Bronchial epithelial cell (primary cell): ENCODE measurements around the gene PLPP1. TPM values are rescaled to one million over a fixed set of nuclear protein-coding genes. Genes with fewer than 3 reads are reported as not detected.
A peak's percentile ranks its signal among the peaks of the same experiment; 100 is the strongest.

Source experiments
- DNase-seq: peaks from one replicate; pipeline ENCODE4 v3.0.0-alpha.2; 2010; ENCODE audit warnings: low read depth
- FAIRE-seq: peaks from 2 replicates; lab custom pipeline; 2011; peaks lifted over from hg19 to GRCh38; lab: Jason Lieb, UNC
- H3K27me3 ChIP-seq: 2 replicates; pipeline ENCODE4 v1.5.1; 2011; ENCODE audit warnings: low read length; ENCODE audit not compliant: control insufficient read depth, insufficient read depth
- H3K36me3 ChIP-seq: 2 replicates; pipeline ENCODE4 v1.5.1; 2011; ENCODE audit warnings: low read length; ENCODE audit not compliant: control insufficient read depth, insufficient read depth
- H3K4me3 ChIP-seq: 2 replicates; pipeline ENCODE4 v1.5.1; 2011; ENCODE audit warnings: mild to moderate bottlenecking, low read depth, low read length, control low read depth
- CTCF ChIP-seq: IDR thresholded peaks from 2 replicates; pipeline ENCODE4 v1.5.1; 2011; ENCODE audit warnings: mild to moderate bottlenecking, moderate library complexity, low read length, control low read depth, inconsistent platforms; ENCODE audit not compliant: insufficient read depth, severe bottlenecking
- total RNA-seq: library from RNA; depleted of rRNA; stranded (reverse); fragments of >200 nt; gene quantifications from 2 replicates; pipeline ENCODE4 v1.2.1, GENCODE V29; 2014

Gene PLPP1
- total RNA-seq, 1 donor from 2014 or later: 17.6 TPM

- Histone ChIP-seq H3K27me3 (no peaks in the 10 kb centered on the region), H3K36me3 (no peaks in the 10 kb centered on the region), H3K4me3 (no peak overlapping the region)
- no peak for TF ChIP-seq CTCF
- FAIRE-seq (no peak), DNase-seq (no peak)
These were observed 35.3 kb upstream of the PLPP1 start for GRCh38 chr5:55570026-55570425.

- Histone ChIP-seq H3K27me3 (no peaks in the 10 kb centered on the region), H3K36me3 (no peaks in the 10 kb centered on the region), H3K4me3 (no peak overlapping the region)
- TF ChIP-seq CTCF: no peak
- DNase-seq: no peak
- no peak for FAIRE-seq
These were observed 34.7 kb upstream of the PLPP1 start for GRCh38 chr5:55569513-55569865.

- Histone ChIP-seq H3K27me3 (no peaks in the 10 kb centered on the region), H3K4me3 (no peak overlapping the region), H3K36me3 (no peaks in the 10 kb centered on the region)
- TF ChIP-seq CTCF: no peak
- DNase-seq: no peak
- FAIRE-seq: no peak
These were observed 34.1 kb upstream of the PLPP1 start for GRCh38 chr5:55568654-55569512.

GRCh38 chr5:55564721-55565120, 30.0 kb upstream of the PLPP1 start:
- FAIRE-seq (no peak), DNase-seq (peak; percentile 84)
- H3K36me3 ChIP-seq: no peaks in the 10 kb centered on the region
- no peak for TF ChIP-seq CTCF
- H3K27me3 ChIP-seq: no peaks in the 10 kb centered on the region
- no peak overlapping the region for H3K4me3 ChIP-seq

- no peaks in the 10 kb centered on the region for H3K27me3 ChIP-seq
- TF ChIP-seq CTCF: no peak
- no peaks in the 10 kb centered on the region for H3K36me3 ChIP-seq
- DNase-seq (no peak), FAIRE-seq (no peak)
- H3K4me3 ChIP-seq: no peak overlapping the region
These were observed 23.7 kb upstream of the PLPP1 start for GRCh38 chr5:55558484-55558883.
